ENCODE data around the gene TMEM182. TPM values are rescaled to one million over a fixed set of nuclear protein-coding genes. Genes with fewer than 3 reads are reported as not detected.

The TMEM182 gene
- total RNA-seq, 1 donor from 2014 or later, result 3.7 TPM

GRCh38 chr2:102796337-102796736 lies 34.5 kb downstream of the TMEM182 start:
- Histone ChIP-seq H3K4me3 (no peak overlapping the region), H3K36me3 (no peaks in the 10 kb centered on the region), H3K9me3 (peaks cover 6% of the 10 kb centered on the region), H3K27ac (no peak overlapping the region), H3K4me1 (no peaks in the 10 kb centered on the region), H3K27me3 (ENCODE audit: low read depth) (no peaks in the 10 kb centered on the region)
- no peak for TF ChIP-seq CTCF (IDR thresholded peaks at IDR 0.05)
- ATAC-seq, result no peak
- DNase-seq, result no peak
- intact Hi-C loops (cut with DNase I), result no loop called here

GRCh38 chr2:102797486-102797885 lies 35.7 kb downstream of the TMEM182 start:
- DNase-seq (no peak), ATAC-seq (no peak)

GRCh38 chr2:102798181-102798580 lies 36.4 kb downstream of the TMEM182 start:
- H3K4me3 ChIP-seq, result no peak overlapping the region
- ATAC-seq (no peak), DNase-seq (no peak)
- intact Hi-C loops (cut with DNase I), result no loop called here
- no peaks in the 10 kb centered on the region for H3K27me3 ChIP-seq (ENCODE audit: low read depth)
- no peak for TF ChIP-seq CTCF (IDR thresholded peaks at IDR 0.05)
- H3K4me1 ChIP-seq, result no peaks in the 10 kb centered on the region
- peaks cover 12% of the 10 kb centered on the region for H3K9me3 ChIP-seq
- H3K27ac ChIP-seq, result no peak overlapping the region
- no peaks in the 10 kb centered on the region for H3K36me3 ChIP-seq

More at GRCh38 chr2:102797486-102797885, 35.7 kb downstream of the TMEM182 start:
- intact Hi-C loops (cut with DNase I), result no loop called here
- Histone ChIP-seq H3K27ac (no peak overlapping the region), H3K4me3 (no peak overlapping the region), H3K4me1 (no peaks in the 10 kb centered on the region), H3K27me3 (ENCODE audit: low read depth) (no peaks in the 10 kb centered on the region), H3K36me3 (no peaks in the 10 kb centered on the region), H3K9me3 (peaks cover 12% of the 10 kb centered on the region)
- TF ChIP-seq CTCF (IDR thresholded peaks at IDR 0.05), result no peak

- TF ChIP-seq CTCF (IDR thresholded peaks at IDR 0.05), result no peak
- Histone ChIP-seq H3K27me3 (ENCODE audit: low read depth) (no peaks in the 10 kb centered on the region), H3K36me3 (no peaks in the 10 kb centered on the region), H3K27ac (no peak overlapping the region), H3K4me1 (no peaks in the 10 kb centered on the region), H3K4me3 (no peak overlapping the region), H3K9me3 (peaks cover 12% of the 10 kb centered on the region)
- no peak for DNase-seq
- no peak for ATAC-seq
- intact Hi-C loops (cut with DNase I), result no loop called here
These were observed 39.4 kb downstream of the TMEM182 start for GRCh38 chr2:102801098-102801718.

- intact Hi-C loops (cut with DNase I), result no loop called here
- Histone ChIP-seq H3K27me3 (ENCODE audit: low read depth) (no peaks in the 10 kb centered on the region), H3K9me3 (peaks cover 12% of the 10 kb centered on the region), H3K4me1 (no peaks in the 10 kb centered on the region), H3K27ac (no peak overlapping the region), H3K4me3 (no peak overlapping the region), H3K36me3 (no peaks in the 10 kb centered on the region)
- DNase-seq, result no peak
- no peak for ATAC-seq
- no peak for TF ChIP-seq CTCF (IDR thresholded peaks at IDR 0.05)
These were observed 40.2 kb downstream of the TMEM182 start for GRCh38 chr2:102801858-102802699.
